Ishikawa (cell line): ENCODE results near the gene GDNF.

Experiments
- CEBPB ChIP-seq: IDR thresholded peaks from 2 replicates; pipeline ENCODE4 v1.6.1; 2012
- CREB1 ChIP-seq: IDR thresholded peaks from 2 replicates; pipeline ENCODE4 v1.6.1; 2012; ENCODE audit warnings: low read depth
- EGR1 ChIP-seq: IDR thresholded peaks from 2 replicates; pipeline ENCODE4 v1.6.1; 2012
- EP300 ChIP-seq: IDR thresholded peaks from 2 replicates; pipeline ENCODE4 v1.6.1; 2012; ENCODE audit warnings: borderline replicate concordance
- FOXM1 ChIP-seq: IDR thresholded peaks from 2 replicates; pipeline ENCODE4 v1.6.1; 2012; ENCODE audit warnings: low read depth, borderline replicate concordance
- MAX ChIP-seq: IDR thresholded peaks from 2 replicates; pipeline ENCODE4 v1.6.1; 2012
- NFIC ChIP-seq: IDR thresholded peaks from 2 replicates; pipeline ENCODE4 v1.6.1; 2012
- RAD21 ChIP-seq: IDR thresholded peaks from 2 replicates; pipeline ENCODE4 v1.6.1; 2012; ENCODE audit warnings: low read depth
- REST ChIP-seq: IDR thresholded peaks from 2 replicates; pipeline ENCODE4 v1.6.1; 2012; ENCODE audit warnings: low read depth, mild to moderate bottlenecking
- TAF1 ChIP-seq: IDR thresholded peaks from 2 replicates; pipeline ENCODE4 v1.6.1; 2012; ENCODE audit warnings: low read depth, mild to moderate bottlenecking
- TCF12 ChIP-seq: IDR thresholded peaks from 2 replicates; pipeline ENCODE4 v1.6.1; 2012; ENCODE audit warnings: low read depth
- TEAD4 ChIP-seq: IDR thresholded peaks from 2 replicates; pipeline ENCODE4 v1.6.1; 2012
- USF1 ChIP-seq: IDR thresholded peaks from 2 replicates; pipeline ENCODE4 v1.6.1; 2012
- YY1 ChIP-seq: IDR thresholded peaks from 2 replicates; pipeline ENCODE4 v1.6.1; 2012; ENCODE audit warnings: low read depth
- ZBTB7A ChIP-seq: IDR thresholded peaks from 2 replicates; pipeline ENCODE4 v1.6.1; 2012; ENCODE audit warnings: low read depth

GDNF gene

GRCh38 chr5:37839407-37840052 is at the start of gene GDNF:
GDNF (minus strand) TSS chr5:37840041; CDS start chr5:37834796, 5,245 bp downstream.
- TF ChIP-seq NFIC (no peak), CEBPB (no peak), EP300 (no peak), YY1 (no peak), CREB1 (no peak), RAD21 (no peak), MAX (no peak), USF1 (no peak), EGR1 (no peak), ZBTB7A (no peak), REST (no peak), TCF12 (no peak), FOXM1 (no peak), TEAD4 (no peak), TAF1 (no peak)

- TF ChIP-seq CREB1 (no peak), TAF1 (no peak), EGR1 (no peak), CEBPB (no peak), YY1 (no peak), USF1 (no peak), MAX (no peak), NFIC (no peak), TEAD4 (no peak), FOXM1 (no peak), TCF12 (no peak), RAD21 (no peak), REST (no peak), ZBTB7A (no peak)
Measured at GRCh38 chr5:37888476-37888875, 48.6 kb upstream of the GDNF start.

GRCh38 chr5:37886242-37886905 is 46.5 kb upstream of the GDNF start:
- TF ChIP-seq USF1 (no peak), MAX (no peak), EGR1 (no peak), FOXM1 (no peak), EP300 (no peak), ZBTB7A (no peak), NFIC (no peak)

GRCh38 chr5:37882636-37883035 is 42.8 kb upstream of the GDNF start:
- TF ChIP-seq EP300 (no peak), CEBPB (no peak), TCF12 (no peak), TEAD4 (no peak), ZBTB7A (no peak), FOXM1 (no peak), REST (no peak), YY1 (no peak), NFIC (no peak), EGR1 (no peak), CREB1 (no peak), TAF1 (no peak), USF1 (no peak), RAD21 (no peak), MAX (no peak)
